HEK293T (cell line): Measurements from ENCODE around the gene HS3ST3A1.

ENCODE experiments used
- ARNT ChIP-seq: fragments of 450-650 bp; IDR thresholded peaks from 2 replicates; pipeline ENCODE4 v1.6.1; 2017; ENCODE audit warnings: mild to moderate bottlenecking
- BHLHE40 ChIP-seq: fragments of 450-650 bp; IDR thresholded peaks from 2 replicates; pipeline ENCODE4 v1.6.1; 2016; ENCODE audit warnings: mild to moderate bottlenecking, moderate library complexity, borderline replicate concordance
- CTBP1 ChIP-seq: fragments of 450-650 bp; IDR thresholded peaks from 2 replicates; pipeline ENCODE4 v1.6.1; 2016; ENCODE audit warnings: borderline replicate concordance
- ELF4 ChIP-seq: fragments of 450-650 bp; IDR thresholded peaks from 2 replicates; pipeline ENCODE4 v1.6.1; 2017; ENCODE audit warnings: antibody characterized with exemption
- FOXA1 ChIP-seq: fragments of 450-650 bp; IDR thresholded peaks from 2 replicates; pipeline ENCODE4 v1.6.1; 2016; ENCODE audit warnings: mild to moderate bottlenecking
- FOXM1 ChIP-seq: fragments of 450-650 bp; IDR thresholded peaks from 2 replicates; pipeline ENCODE4 v1.6.1; 2017; ENCODE audit warnings: mild to moderate bottlenecking, borderline replicate concordance
- HDGF ChIP-seq: fragments of 450-650 bp; IDR thresholded peaks from 2 replicates; pipeline ENCODE4 v1.6.1; 2017; ENCODE audit warnings: antibody characterized with exemption, borderline replicate concordance
- LEF1 ChIP-seq: fragments of 450-650 bp; IDR thresholded peaks from 2 replicates; pipeline ENCODE4 v1.6.1; 2017; ENCODE audit warnings: mild to moderate bottlenecking, borderline replicate concordance
- NFRKB ChIP-seq: fragments of 450-650 bp; IDR thresholded peaks from 2 replicates; pipeline ENCODE4 v1.6.1; 2016; ENCODE audit warnings: mild to moderate bottlenecking, moderate library complexity
- PKNOX1 ChIP-seq: fragments of 450-650 bp; IDR thresholded peaks from 2 replicates; pipeline ENCODE4 v1.6.1; 2016
- SP1 ChIP-seq: fragments of 450-650 bp; IDR thresholded peaks from 2 replicates; pipeline ENCODE4 v1.6.1; 2017
- SUZ12 ChIP-seq: fragments of 450-650 bp; IDR thresholded peaks from 2 replicates; pipeline ENCODE4 v1.6.1; 2016; ENCODE audit warnings: mild to moderate bottlenecking
- TARDBP ChIP-seq: fragments of 450-650 bp; IDR thresholded peaks from 2 replicates; pipeline ENCODE4 v1.6.1; 2016

- no peak for TF ChIP-seq BHLHE40
- TF ChIP-seq ELF4, result no peak
- no peak for TF ChIP-seq PKNOX1
- no peak for TF ChIP-seq ARNT
- TF ChIP-seq SP1, result no peak
- TF ChIP-seq NFRKB, result no peak
- no peak for TF ChIP-seq FOXM1
- no peak for TF ChIP-seq FOXA1
- no peak for TF ChIP-seq LEF1
- TF ChIP-seq HDGF, result no peak
- TF ChIP-seq SUZ12, result no peak
- TF ChIP-seq TARDBP, result no peak
- TF ChIP-seq CTBP1, result no peak
These were observed 83.3 kb downstream of the HS3ST3A1 start for GRCh38 chr17:13518261-13519000.
